Neuron (in vitro differentiated cells): ENCODE data around the gene CCSER2.
"Not testable (repeated sequence)": the region's sequence is repeated elsewhere in the genome, so short reads cannot be mapped to it uniquely, and the experiment has no call there.

Experiments
- H2AFZ ChIP-seq: one replicate; pipeline ENCODE4 v1.6.1; 2013; ENCODE audit warnings: low read depth, mild to moderate bottlenecking, inconsistent platforms, low read length, moderate library complexity
- H3K27me3 ChIP-seq: one replicate; pipeline ENCODE4 v1.6.1; 2013; ENCODE audit warnings: low read length; ENCODE audit not compliant: insufficient read depth
- H3K36me3 ChIP-seq: one replicate; pipeline ENCODE4 v1.6.1; 2013; ENCODE audit warnings: low read length; ENCODE audit not compliant: insufficient read depth
- H3K4me1 ChIP-seq: one replicate; pipeline ENCODE4 v1.6.1; 2013; ENCODE audit warnings: low read length; ENCODE audit not compliant: insufficient read depth
- H3K4me3 ChIP-seq: 2 replicates; pipeline ENCODE4 v1.5.1; 2013; ENCODE audit warnings: mild to moderate bottlenecking, low read length, moderate library complexity
- H3K9me3 ChIP-seq: one replicate; pipeline ENCODE4 v1.6.1; 2013; ENCODE audit warnings: low read length

Gene CCSER2

GRCh38 chr10:84328418-84329195 lies at the start of gene CCSER2:
TSS of gene CCSER2 (plus strand) at chr10:84328589. CDS start at chr10:84371053, 42,464 bp downstream.
- Histone ChIP-seq H3K4me3 (peak within 1 kb of the TSS; percentile 64), H3K36me3 (no peaks in the 10 kb centered on the region), H3K9me3 (no peaks in the 10 kb centered on the region), H3K4me1 (peaks cover 21% of the 10 kb centered on the region), H2AFZ (peak within 1 kb of the TSS; percentile 47), H3K27me3 (no peaks in the 10 kb centered on the region)

- not testable (repeated sequence) for H3K36me3 ChIP-seq, H3K27me3 ChIP-seq, H3K4me1 ChIP-seq, H3K9me3 ChIP-seq
- Histone ChIP-seq H2AFZ (peak overlapping the region; percentile 46), H3K4me3 (peak overlapping the region; percentile 40)
These were observed 48.4 kb upstream of the CCSER2 start for GRCh38 chr10:84279876-84280475.

- H3K4me1 ChIP-seq = no peaks in the 10 kb centered on the region
- no peaks in the 10 kb centered on the region for H3K36me3 ChIP-seq
- H3K9me3 ChIP-seq = no peaks in the 10 kb centered on the region
- H2AFZ ChIP-seq = no peak overlapping the region
- peaks cover 5% of the 10 kb centered on the region for H3K27me3 ChIP-seq
- no peak overlapping the region for H3K4me3 ChIP-seq
These were observed 41.7 kb upstream of the CCSER2 start for GRCh38 chr10:84286695-84287094.

- Histone ChIP-seq H3K4me3 (no peak overlapping the region), H2AFZ (no peak overlapping the region), H3K36me3 (no peaks in the 10 kb centered on the region), H3K9me3 (no peaks in the 10 kb centered on the region), H3K4me1 (no peaks in the 10 kb centered on the region), H3K27me3 (peaks cover 5% of the 10 kb centered on the region)
These were observed 40.2 kb upstream of the CCSER2 start for GRCh38 chr10:84288151-84288550.

GRCh38 chr10:84289521-84290200 lies 38.7 kb upstream of the CCSER2 start:
- no peaks in the 10 kb centered on the region for H3K4me1 ChIP-seq
- H3K27me3 ChIP-seq = peaks cover 5% of the 10 kb centered on the region
- no peak overlapping the region for H2AFZ ChIP-seq
- H3K9me3 ChIP-seq = no peaks in the 10 kb centered on the region
- no peaks in the 10 kb centered on the region for H3K36me3 ChIP-seq
- H3K4me3 ChIP-seq = no peak overlapping the region

GRCh38 chr10:84290235-84290634 lies 38.2 kb upstream of the CCSER2 start:
- Histone ChIP-seq H3K4me3 (no peak overlapping the region), H3K27me3 (peaks cover 5% of the 10 kb centered on the region), H3K36me3 (no peaks in the 10 kb centered on the region), H3K4me1 (no peaks in the 10 kb centered on the region), H2AFZ (no peak overlapping the region), H3K9me3 (no peaks in the 10 kb centered on the region)

GRCh38 chr10:84291384-84291783 lies 37.0 kb upstream of the CCSER2 start:
- no peak overlapping the region for H3K4me3 ChIP-seq
- no peak overlapping the region for H2AFZ ChIP-seq
- H3K9me3 ChIP-seq = no peaks in the 10 kb centered on the region
- H3K4me1 ChIP-seq = no peaks in the 10 kb centered on the region
- peaks cover 5% of the 10 kb centered on the region for H3K27me3 ChIP-seq
- no peaks in the 10 kb centered on the region for H3K36me3 ChIP-seq

- no peaks in the 10 kb centered on the region for H3K4me1 ChIP-seq
These were observed 35.9 kb upstream of the CCSER2 start for GRCh38 chr10:84292502-84292901.

GRCh38 chr10:84293171-84293570 lies 35.2 kb upstream of the CCSER2 start:
- Histone ChIP-seq H3K27me3 (peaks cover 5% of the 10 kb centered on the region), H3K4me1 (no peaks in the 10 kb centered on the region), H2AFZ (no peak overlapping the region), H3K9me3 (no peaks in the 10 kb centered on the region), H3K4me3 (no peak overlapping the region), H3K36me3 (no peaks in the 10 kb centered on the region)

More at GRCh38 chr10:84292502-84292901, 35.9 kb upstream of the CCSER2 start:
- peaks cover 5% of the 10 kb centered on the region for H3K27me3 ChIP-seq
- H3K36me3 ChIP-seq = no peaks in the 10 kb centered on the region
- no peaks in the 10 kb centered on the region for H3K9me3 ChIP-seq
- no peak overlapping the region for H2AFZ ChIP-seq
- no peak overlapping the region for H3K4me3 ChIP-seq

- Histone ChIP-seq H3K4me3 (no peak overlapping the region), H3K4me1 (no peaks in the 10 kb centered on the region), H3K36me3 (no peaks in the 10 kb centered on the region), H2AFZ (no peak overlapping the region), H3K27me3 (peaks cover 3% of the 10 kb centered on the region), H3K9me3 (no peaks in the 10 kb centered on the region)
These were observed 34.8 kb upstream of the CCSER2 start for GRCh38 chr10:84293574-84294016.

GRCh38 chr10:84294766-84295447 lies 33.5 kb upstream of the CCSER2 start:
- no peaks in the 10 kb centered on the region for H3K27me3 ChIP-seq
- H3K4me1 ChIP-seq = no peaks in the 10 kb centered on the region
- H2AFZ ChIP-seq = no peak overlapping the region
- H3K4me3 ChIP-seq = no peak overlapping the region
- no peaks in the 10 kb centered on the region for H3K36me3 ChIP-seq
- no peaks in the 10 kb centered on the region for H3K9me3 ChIP-seq

GRCh38 chr10:84296091-84296981 lies 32.1 kb upstream of the CCSER2 start:
- Histone ChIP-seq H3K27me3 (no peaks in the 10 kb centered on the region), H3K9me3 (no peaks in the 10 kb centered on the region), H3K4me1 (no peaks in the 10 kb centered on the region), H3K4me3 (no peak overlapping the region), H3K36me3 (no peaks in the 10 kb centered on the region), H2AFZ (no peak overlapping the region)
